GM19463 (cell line): ENCODE measurements around the gene ZBTB8B.

ENCODE experiments used
- ATAC-seq: cut with Tn5 transposase; IDR thresholded peaks from one replicate; pipeline ENCODE4 v1.9.1; 2021; ENCODE audit warnings: mild to moderate bottlenecking, moderate library complexity; ENCODE audit not compliant: unreplicated experiment

ZBTB8B gene

GRCh38 chr1:32503153-32503552 is 38.3 kb downstream of the ZBTB8B start:
- ATAC-seq: no peak

GRCh38 chr1:32507021-32507420 is 42.1 kb downstream of the ZBTB8B start:
- ATAC-seq: no peak

GRCh38 chr1:32508761-32509160 is 43.9 kb downstream of the ZBTB8B start:
- ATAC-seq: no peak

- ATAC-seq: no peak
These were observed 45.1 kb downstream of the ZBTB8B start for GRCh38 chr1:32509939-32510338.
